SK-N-MC (cell line): Measurements from ENCODE around the gene AP1S1.

Source experiments
- EZH2 ChIP-seq: fragments of 200-600 bp; sonication (generic); IDR thresholded peaks from one replicate; pipeline ENCODE4 v1.6.1; 2017; ENCODE audit warnings: antibody characterized with exemption
- POLR2AphosphoS5 ChIP-seq: IDR thresholded peaks from 2 replicates; pipeline ENCODE4 v1.6.1; 2012; ENCODE audit warnings: mild to moderate bottlenecking, low read depth, low read length, borderline replicate concordance

- TF ChIP-seq POLR2AphosphoS5: no peak
- TF ChIP-seq EZH2: no peak
Observed at GRCh38 chr7:101201695-101202602, 47.7 kb downstream of the AP1S1 start.
